GM19043 (cell line): Measurements from ENCODE around the gene GAR1.
"Not testable (repeated sequence)": the region's sequence is repeated elsewhere in the genome, so short reads cannot be mapped to it uniquely, and the experiment has no call there.

Experiments
- ATAC-seq: cut with Tn5 transposase; IDR thresholded peaks from one replicate; pipeline ENCODE4 v1.9.1; 2021; ENCODE audit warnings: low read depth; ENCODE audit not compliant: unreplicated experiment

Gene GAR1

DNA sequence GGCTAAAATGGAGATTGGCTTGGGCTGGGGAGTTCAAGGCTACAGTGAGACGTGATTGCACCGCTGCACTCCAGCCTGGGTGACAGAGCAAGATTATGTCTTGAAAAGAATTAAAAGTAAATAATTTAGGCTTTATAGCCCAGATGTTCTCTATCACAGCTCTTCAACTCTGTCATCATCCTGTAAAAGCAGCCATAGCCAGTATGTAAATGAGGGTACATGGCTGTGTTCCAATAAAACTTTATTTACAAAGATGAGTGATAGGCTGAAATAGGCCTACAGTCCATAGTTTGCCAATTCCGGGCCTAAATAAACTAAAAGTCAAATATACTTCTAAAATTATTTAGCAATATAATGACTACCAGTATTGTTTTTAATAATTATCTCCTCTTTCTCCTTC is 21.4 kb downstream of the GAR1 start:
- ATAC-seq = no peak

DNA sequence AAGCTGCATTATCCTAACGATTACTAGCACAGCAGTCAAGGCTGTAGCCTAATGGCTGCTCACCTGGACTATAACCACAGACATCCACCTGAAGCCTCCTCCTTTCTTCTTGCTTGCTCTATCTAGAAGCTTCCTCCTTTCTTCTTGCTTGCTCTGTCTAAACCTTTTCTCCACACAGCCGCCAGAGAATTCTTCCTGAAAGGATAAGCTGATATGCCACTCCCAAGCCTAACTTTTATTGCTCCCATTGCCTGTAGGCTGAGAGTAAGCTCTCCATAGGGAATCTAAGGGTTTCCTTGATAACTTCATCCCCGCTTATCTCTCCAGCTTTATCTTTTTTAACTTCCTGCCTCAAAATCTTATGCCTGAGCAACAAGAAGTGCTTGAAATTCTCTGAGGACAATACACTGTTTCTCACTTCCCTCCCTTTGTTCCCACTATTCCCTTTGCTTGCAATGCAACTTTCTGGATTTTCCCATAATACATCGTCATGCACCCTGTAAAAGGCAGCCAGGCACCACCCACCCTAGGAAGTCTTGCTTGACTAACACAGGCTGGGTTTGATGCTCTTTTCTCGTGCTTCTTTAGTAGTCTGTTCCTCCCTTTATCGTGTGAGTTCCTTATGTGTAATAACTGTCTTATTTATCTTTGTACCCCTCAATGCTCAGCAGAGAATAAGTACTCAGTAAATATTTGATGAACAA is 31.0 kb downstream of the GAR1 start:
- no peak for ATAC-seq

DNA sequence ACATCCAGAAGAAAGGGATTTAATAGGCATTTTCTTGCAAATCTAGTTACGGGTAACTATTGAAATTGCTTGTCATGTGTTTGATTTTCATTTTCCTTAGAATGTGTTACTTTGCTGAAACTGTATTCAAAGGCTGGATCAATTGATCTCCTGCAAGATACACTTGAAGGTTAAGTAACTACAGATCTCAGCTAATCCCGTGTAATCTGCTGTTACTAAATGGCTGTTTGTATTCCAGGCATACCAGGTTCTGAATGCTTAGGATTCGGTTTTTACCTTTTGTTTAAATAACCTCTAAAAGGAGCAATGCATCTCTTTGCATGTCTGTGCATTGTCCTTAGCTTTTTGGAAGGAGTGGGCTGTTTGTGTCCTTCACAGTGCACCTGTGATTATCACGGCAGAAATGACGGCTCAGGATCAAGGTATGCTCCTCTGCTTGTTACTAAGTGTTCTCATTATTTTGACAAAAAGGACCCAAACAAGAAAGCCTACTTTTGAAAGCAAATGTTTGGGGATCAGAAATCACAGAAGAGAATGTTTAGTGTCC is 32.4 kb downstream of the GAR1 start, which contains the start of gene LRIT3:
LRIT3 (plus strand) TSS at position 212 of the 547 bp plus-strand sequence; CDS start at position 307, 95 bp downstream.
- no peak for ATAC-seq

DNA sequence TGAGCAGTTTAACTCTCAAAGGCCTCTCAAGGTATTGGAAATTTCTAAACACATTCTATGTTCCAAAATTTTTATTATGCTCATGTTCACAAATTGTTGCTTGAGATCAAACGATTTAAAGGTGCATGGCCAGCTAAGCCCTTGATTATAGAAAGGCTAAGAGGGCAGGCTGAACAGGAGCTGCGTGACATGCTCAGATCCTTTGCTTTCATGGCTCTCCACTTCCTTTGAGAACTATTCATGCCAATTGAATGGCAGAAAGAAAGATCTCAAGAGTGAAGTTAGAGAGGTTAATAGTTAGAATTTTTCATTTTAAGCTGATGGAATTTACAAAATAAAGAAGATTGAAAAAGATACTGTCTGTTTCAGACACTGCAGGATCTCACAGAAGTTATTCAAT is 32.9 kb downstream of the GAR1 start:
- no peak for ATAC-seq

DNA sequence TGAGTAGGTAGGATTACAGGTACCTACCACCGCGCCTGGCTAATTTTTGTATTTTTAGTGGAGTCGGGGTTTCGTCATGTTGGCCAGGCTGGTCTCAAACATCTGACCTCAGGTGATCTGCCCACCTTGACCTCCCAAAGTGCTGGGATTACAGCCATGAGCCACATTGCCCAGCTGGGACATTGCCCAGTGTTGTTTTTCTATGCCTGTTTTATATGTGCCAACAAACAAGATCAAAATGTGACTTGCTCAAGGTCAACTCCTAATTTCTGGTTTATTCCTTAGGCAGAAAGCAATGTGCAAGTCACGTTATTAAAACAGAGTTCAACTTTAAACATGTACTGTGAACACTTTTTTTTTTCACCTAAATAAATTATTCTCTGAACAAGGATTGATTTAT is 35.0 kb downstream of the GAR1 start:
- no peak for ATAC-seq

DNA sequence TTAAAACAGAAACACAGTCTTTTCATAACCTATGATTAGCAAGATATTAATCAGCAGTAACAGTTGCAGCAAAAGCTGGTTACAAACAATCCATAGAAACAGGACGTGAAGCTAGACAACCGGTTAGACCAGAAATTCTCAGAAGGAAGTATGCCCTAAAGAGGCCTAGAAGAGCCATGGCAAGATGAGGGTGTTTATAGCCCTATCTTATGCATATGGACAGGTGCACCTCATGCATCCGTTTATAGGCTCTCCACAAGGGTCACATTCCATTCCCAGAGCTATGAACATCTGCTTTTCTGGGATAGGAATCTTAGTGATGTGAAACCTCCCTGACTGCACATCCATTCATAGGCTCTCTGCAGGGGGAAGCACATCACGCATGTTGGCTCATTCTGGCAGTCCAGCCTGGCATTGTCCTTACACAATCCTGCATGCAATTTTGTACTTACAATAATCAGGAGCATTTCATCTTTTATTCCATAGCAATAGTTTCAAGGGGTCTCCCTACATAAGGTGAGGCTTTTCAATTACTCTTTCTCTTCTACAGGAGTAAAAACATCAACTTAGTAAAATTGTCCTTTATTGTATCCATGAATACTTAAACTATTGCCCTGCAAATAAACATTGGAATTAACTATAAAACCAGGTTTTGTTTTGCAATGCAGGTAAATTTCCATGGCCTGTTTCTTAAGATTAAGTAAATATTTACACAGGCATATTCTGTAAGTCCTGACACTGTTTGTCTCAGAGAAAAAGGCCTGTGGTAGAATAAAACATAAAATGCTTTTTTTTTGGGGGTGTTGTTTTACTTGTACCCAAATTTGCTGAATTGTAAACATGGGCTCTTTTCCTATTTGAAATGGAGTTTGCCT is 44.1 kb downstream of the GAR1 start:
- not testable (repeated sequence) for ATAC-seq

DNA sequence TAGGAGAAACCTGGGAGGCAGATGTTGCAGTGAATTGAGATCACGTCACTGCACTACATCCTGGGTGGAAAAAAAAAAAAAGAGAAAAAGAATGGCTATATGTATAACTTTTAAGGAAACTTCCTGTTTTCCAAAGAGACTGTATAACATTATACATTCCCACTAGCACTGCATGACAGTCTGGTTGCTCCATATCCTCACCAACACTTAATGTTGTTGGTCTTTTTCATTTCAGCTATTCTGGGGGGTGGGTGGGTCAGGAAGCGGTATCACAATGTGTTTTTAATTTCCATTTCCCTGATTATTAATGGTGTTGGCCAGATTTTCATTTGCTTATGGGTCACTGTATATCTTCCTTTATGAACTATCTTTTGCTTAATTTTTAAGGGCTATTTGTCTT is 45.7 kb downstream of the GAR1 start:
- ATAC-seq = no peak

DNA sequence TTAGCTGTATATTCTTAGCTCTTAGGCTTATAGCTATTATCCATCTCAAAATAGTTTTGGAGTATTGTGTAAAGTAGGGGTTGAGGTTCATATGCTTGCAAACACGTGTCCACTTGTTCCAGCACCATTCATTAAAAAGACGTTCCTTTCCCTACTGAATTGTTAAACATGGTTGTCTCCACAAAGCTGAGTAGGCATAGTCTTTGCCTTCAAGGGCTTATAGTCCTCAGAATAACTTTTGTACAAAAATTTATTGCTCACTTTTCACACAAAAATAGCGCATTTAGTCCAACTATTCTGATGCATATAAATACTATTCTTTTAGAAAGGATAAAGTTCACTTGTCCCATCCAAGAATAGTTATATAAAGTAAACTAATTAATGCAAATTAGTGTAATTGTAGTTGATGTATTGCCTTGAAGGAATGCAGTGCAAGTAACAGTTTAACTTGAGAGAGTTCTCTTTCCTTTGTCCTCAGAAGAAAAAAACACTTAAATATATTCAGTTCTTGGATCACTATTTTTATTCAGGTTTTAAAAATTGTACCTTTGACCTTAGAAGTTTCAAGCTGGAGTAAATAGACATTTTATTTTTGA is 46.5 kb downstream of the GAR1 start:
- no peak for ATAC-seq

DNA sequence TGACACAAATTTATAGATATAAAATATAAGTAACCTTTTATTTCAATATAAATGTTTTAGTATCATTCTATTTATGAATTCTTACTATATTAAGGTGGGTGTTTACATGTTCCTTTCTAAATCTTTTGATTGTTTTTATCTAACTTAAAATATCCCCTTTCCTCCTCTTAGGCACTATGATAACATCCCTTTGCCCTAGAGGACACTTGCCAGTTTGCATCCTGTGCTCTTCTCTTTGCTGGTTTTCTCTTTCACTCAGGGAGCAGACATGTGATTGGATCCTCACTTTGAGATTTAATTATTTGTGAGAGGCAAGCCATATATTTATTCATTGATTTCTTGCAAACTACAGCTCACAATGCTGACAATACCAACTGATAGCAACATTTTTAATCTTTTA is 48.6 kb downstream of the GAR1 start:
- ATAC-seq = no peak

DNA sequence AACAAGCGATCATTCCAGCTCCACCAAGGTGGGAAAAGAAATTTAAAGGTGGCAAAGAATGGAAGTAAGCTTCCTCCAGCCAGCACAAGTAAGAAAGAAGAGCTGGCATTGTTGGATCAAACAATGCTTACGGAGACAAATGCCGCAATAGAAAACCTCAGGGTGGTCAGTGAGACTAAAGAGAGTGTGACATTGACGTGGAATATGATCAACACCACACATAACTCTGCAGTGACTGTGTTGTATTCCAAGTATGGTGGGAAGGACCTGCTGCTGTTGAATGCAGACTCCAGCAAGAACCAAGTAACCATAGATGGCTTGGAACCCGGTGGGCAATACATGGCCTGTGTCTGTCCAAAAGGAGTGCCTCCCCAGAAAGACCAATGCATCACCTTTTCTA is 54.5 kb downstream of the GAR1 start:
- ATAC-seq = no peak

DNA sequence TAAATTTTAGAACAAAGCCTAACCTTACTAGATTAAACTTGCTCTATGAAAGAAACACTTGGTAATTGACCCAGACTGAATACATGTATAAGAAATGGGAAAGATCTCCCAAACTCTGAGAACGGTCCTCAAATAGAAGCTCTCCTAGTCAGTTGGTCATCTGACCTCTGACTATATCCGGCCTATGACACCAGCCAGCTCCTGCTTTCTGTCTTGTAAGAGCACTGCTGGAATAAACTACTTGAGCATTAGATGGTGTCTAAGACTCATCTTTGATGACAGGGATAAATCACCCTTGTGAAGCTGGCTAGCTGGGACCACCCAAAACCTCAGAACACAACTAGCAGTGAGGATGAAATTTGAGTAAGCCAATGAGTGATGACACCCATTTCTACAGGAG is 56.5 kb downstream of the GAR1 start:
- no peak for ATAC-seq

DNA sequence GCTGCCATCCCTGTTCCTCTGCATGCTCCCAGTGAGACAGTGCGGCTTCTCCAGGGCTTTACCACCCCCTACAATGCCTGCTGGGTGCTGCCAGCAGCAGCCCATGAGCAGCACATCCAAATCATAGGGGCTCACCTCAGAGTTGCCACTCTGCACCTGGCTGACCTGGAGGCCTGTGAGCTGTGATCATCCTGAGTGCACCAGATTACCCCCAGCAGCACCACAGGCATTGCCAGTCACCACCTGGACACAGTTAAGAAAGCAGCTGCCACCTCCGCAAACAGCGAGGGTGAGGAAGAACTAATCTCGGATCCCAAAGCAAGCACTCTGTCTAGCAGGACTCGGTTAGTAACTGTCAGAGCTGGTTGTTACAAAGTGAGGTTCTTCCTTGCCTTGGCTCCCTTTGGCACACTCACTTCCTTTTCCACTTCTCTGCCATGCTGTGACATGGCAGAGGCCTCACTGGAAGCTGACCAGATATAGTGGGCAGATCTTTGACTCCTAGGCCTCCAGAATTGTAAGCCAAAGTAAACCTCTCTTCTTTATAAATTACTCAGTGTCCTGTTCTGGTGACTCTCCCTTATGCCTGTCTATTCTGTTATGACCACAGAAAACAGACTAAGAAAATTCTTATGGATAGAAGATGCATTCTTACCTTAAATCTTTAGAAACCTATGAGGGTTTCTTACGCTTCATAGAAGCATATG is 57.5 kb downstream of the GAR1 start:
- no peak for ATAC-seq

DNA sequence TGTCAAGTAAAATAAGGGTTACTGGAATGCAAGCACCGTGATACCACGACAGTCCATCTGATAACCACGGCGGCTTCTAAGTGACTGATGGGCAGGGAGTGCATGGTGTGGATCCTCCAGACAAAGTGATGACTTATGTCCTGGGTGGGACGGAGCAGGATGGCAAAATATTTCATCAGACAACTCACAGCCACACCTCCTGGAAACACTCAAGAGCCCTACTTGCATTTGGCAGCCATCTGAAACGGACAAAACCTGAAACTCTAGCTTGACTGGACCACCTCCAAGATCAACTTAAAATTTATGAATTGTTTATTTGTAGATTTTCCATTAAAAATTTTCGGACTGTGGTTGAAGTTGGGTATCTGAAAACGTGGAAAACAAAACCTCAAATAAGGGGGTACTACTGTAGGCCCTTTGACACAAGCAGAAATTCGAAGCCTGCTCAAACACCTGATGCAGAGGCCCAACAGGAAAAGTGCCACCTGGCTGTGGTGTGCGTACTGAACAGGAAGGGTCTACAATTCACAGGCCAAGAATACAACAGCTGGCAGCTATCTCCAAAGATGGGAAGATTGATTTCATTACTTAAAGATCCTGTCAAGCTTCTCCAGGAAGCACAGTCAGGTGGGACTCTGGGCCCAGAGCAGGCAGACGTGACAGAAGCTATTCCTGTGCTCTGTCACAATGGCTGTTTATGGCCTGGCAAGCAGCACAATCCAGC is 58.4 kb downstream of the GAR1 start:
- no peak for ATAC-seq
